Astrocyte (in vitro differentiated cells and primary cell): ENCODE measurements around the gene SLIT3. TPM values are rescaled to one million over a fixed set of nuclear protein-coding genes. Genes with fewer than 3 reads are reported as not detected.

Experiments
- DNase-seq: peaks from one replicate; pipeline ENCODE4 v3.0.0-alpha.2; 2010; ENCODE audit warnings: low read depth
- FAIRE-seq: peaks from 2 replicates; lab custom pipeline; 2011; peaks lifted over from hg19 to GRCh38; lab: Jason Lieb, UNC
- H2AFZ ChIP-seq: 2 replicates; pipeline ENCODE4 v1.6.0; 2012; ENCODE audit warnings: low read depth, low read length, inconsistent platforms
- H3K27ac ChIP-seq: 2 replicates; pipeline ENCODE4 v1.5.1; 2011; ENCODE audit warnings: low read depth, low read length, inconsistent platforms
- H3K27me3 ChIP-seq: 2 replicates; pipeline ENCODE4 v1.6.0; 2011; ENCODE audit warnings: low read length, inconsistent platforms; ENCODE audit not compliant: insufficient read depth
- H3K36me3 ChIP-seq: 2 replicates; pipeline ENCODE4 v1.5.1; 2011; ENCODE audit warnings: low read length, inconsistent platforms; ENCODE audit not compliant: insufficient read depth
- H3K4me1 ChIP-seq: 2 replicates; pipeline ENCODE4 v1.5.1; 2011; ENCODE audit warnings: low read length, inconsistent platforms; ENCODE audit not compliant: insufficient read depth
- H3K4me2 ChIP-seq: 2 replicates; pipeline ENCODE4 v1.6.0; 2012; ENCODE audit warnings: low read length, inconsistent platforms
- H3K4me3 ChIP-seq: 2 replicates; pipeline ENCODE4 v1.5.1; 2011; ENCODE audit warnings: low read depth, mild to moderate bottlenecking, low read length, inconsistent platforms; ENCODE audit not compliant: insufficient read depth
- H3K79me2 ChIP-seq: 2 replicates; pipeline ENCODE4 v1.6.0; 2012; ENCODE audit warnings: mild to moderate bottlenecking, low read length, inconsistent platforms; ENCODE audit not compliant: insufficient read depth
- H3K9ac ChIP-seq: 2 replicates; pipeline ENCODE4 v1.6.0; 2012; ENCODE audit warnings: mild to moderate bottlenecking, low read length, inconsistent platforms
- H3K9me3 ChIP-seq: 2 replicates; pipeline ENCODE4 v1.5.1; 2012; ENCODE audit warnings: low read depth, mild to moderate bottlenecking, low read length, inconsistent platforms; ENCODE audit not compliant: insufficient read depth
- H4K20me1 ChIP-seq: 2 replicates; pipeline ENCODE4 v1.6.0; 2012; ENCODE audit warnings: low read length, inconsistent platforms; ENCODE audit not compliant: insufficient read depth
- H3K27ac Mint-ChIP-seq: one replicate; pipeline ENCODE4 v1.8.0; 2021; ENCODE audit warnings: mild to moderate bottlenecking, mixed read lengths; ENCODE audit not compliant: unreplicated experiment
- H3K27me3 Mint-ChIP-seq: one replicate; pipeline ENCODE4 v1.8.0; 2021; ENCODE audit warnings: low read depth, mixed read lengths; ENCODE audit not compliant: unreplicated experiment
- H3K36me3 Mint-ChIP-seq: one replicate; pipeline ENCODE4 v1.8.0; 2021; ENCODE audit warnings: low read depth, mixed read lengths; ENCODE audit not compliant: unreplicated experiment
- H3K4me1 Mint-ChIP-seq: one replicate; pipeline ENCODE4 v1.8.0; 2021; ENCODE audit warnings: low read depth, mixed read lengths; ENCODE audit not compliant: unreplicated experiment
- H3K4me3 Mint-ChIP-seq: one replicate; pipeline ENCODE4 v1.8.0; 2021; ENCODE audit warnings: mild to moderate bottlenecking, moderate library complexity, mixed read lengths; ENCODE audit not compliant: unreplicated experiment
- H3K9me3 Mint-ChIP-seq: one replicate; pipeline ENCODE4 v1.8.0; 2021; ENCODE audit warnings: mild to moderate bottlenecking, mixed read lengths; ENCODE audit not compliant: unreplicated experiment
- CTCF ChIP-seq: IDR thresholded peaks from 2 replicates; pipeline ENCODE4 v1.5.1; 2011; ENCODE audit warnings: low read depth, mild to moderate bottlenecking, inconsistent platforms, low read length, moderate library complexity; ENCODE audit not compliant: insufficient read depth
- EZH2 ChIP-seq: IDR thresholded peaks from 2 replicates; pipeline ENCODE4 v1.6.1; 2012; ENCODE audit warnings: mild to moderate bottlenecking, low read length, inconsistent platforms; ENCODE audit not compliant: insufficient read depth
- total RNA-seq: library from RNA; stranded (reverse); gene quantifications from 2 replicates; pipeline ENCODE4 v1.2.1, GENCODE V29; 2021

Gene SLIT3
- total RNA-seq, 1 donor from 2014 or later, result 20.7 TPM

GRCh38 chr5:169121630-169122420 lies 179.1 kb downstream of the SLIT3 start:
- H3K27me3 Mint-ChIP-seq, result no peaks in the 10 kb centered on the region
- Histone ChIP-seq H3K4me2 (no peak overlapping the region), H3K27me3 (no peaks in the 10 kb centered on the region)

GRCh38 chr5:169119288-169120048 lies 181.5 kb downstream of the SLIT3 start:
- no peak for FAIRE-seq
- H3K9me3 Mint-ChIP-seq, result peaks cover 6% of the 10 kb centered on the region
- H3K27me3 ChIP-seq, result no peaks in the 10 kb centered on the region

More at GRCh38 chr5:169121630-169122420, 179.1 kb downstream of the SLIT3 start:
- Mint-ChIP-seq H3K36me3 (peaks cover 5% of the 10 kb centered on the region), H3K27ac (no peak overlapping the region), H3K4me3 (no peak overlapping the region), H3K9me3 (peaks cover 6% of the 10 kb centered on the region), H3K4me1 (peaks cover 7% of the 10 kb centered on the region)
- H3K4me3 ChIP-seq, result no peak overlapping the region
- no peak overlapping the region for H3K27ac ChIP-seq
- H3K4me1 ChIP-seq, result no peaks in the 10 kb centered on the region
- peak; percentile 25 for DNase-seq
- H4K20me1 ChIP-seq, result no peaks in the 10 kb centered on the region
- no peak overlapping the region for H3K9ac ChIP-seq
- no peak overlapping the region for H2AFZ ChIP-seq
- H3K9me3 ChIP-seq, result no peaks in the 10 kb centered on the region
- H3K36me3 ChIP-seq, result no peaks in the 10 kb centered on the region
- peak; percentile 45 for FAIRE-seq
- TF ChIP-seq EZH2, result no peak
- TF ChIP-seq CTCF, result no peak
- no peaks in the 10 kb centered on the region for H3K79me2 ChIP-seq

More at GRCh38 chr5:169119288-169120048, 181.5 kb downstream of the SLIT3 start:
- TF ChIP-seq EZH2 (no peak), CTCF (no peak)
- H3K9me3 ChIP-seq, result no peaks in the 10 kb centered on the region
- Mint-ChIP-seq H3K27me3 (no peaks in the 10 kb centered on the region), H3K4me1 (no peaks in the 10 kb centered on the region), H3K27ac (no peak overlapping the region), H3K4me3 (no peak overlapping the region), H3K36me3 (peaks cover 5% of the 10 kb centered on the region)
- H3K79me2 ChIP-seq, result no peaks in the 10 kb centered on the region
- H3K36me3 ChIP-seq, result no peaks in the 10 kb centered on the region
- no peak overlapping the region for H3K27ac ChIP-seq
- no peaks in the 10 kb centered on the region for H4K20me1 ChIP-seq
- no peak overlapping the region for H3K4me3 ChIP-seq
- H3K4me2 ChIP-seq, result no peak overlapping the region
- H3K9ac ChIP-seq, result no peak overlapping the region
- H3K4me1 ChIP-seq, result no peaks in the 10 kb centered on the region
- DNase-seq, result no peak
- no peak overlapping the region for H2AFZ ChIP-seq
